CD4-positive, alpha-beta T cell treated with Interleukin-10 for 1 hour (primary cell): ENCODE results near the gene PIP4K2A.
"Not testable (repeated sequence)": the region's sequence is repeated elsewhere in the genome, so short reads cannot be mapped to it uniquely, and the experiment has no call there.

Source experiments
- DNase-seq: peaks from one replicate; pipeline ENCODE4 v3.0.0-alpha.2; 2020

The PIP4K2A gene

GRCh38 chr10:22692119-22692518 is 22.3 kb downstream of the PIP4K2A start:
- not testable (repeated sequence) for DNase-seq

GRCh38 chr10:22690614-22691431 is 23.6 kb downstream of the PIP4K2A start:
- DNase-seq, result no peak

DNA sequence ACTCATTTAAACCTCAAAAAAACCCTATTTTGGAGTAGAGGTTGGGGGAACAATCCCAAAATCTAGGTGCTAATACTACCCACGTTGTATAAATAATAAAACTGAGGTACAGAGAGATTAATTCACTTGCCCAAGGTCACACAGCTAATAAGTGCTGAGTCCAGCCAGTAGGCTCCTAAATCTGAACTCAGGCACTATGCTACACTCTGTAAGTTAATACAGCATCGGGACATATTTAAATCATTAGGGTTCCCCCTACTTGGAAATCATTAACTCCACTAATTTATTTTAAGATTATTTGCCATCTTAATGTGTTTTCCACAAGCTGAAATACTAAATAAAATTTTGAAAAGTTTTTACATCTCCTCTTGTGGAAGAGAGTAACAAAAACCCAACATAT is 24.2 kb downstream of the PIP4K2A start:
- DNase-seq, result no peak

- DNase-seq, result no peak
Measured at GRCh38 chr10:22686347-22686746, 28.0 kb downstream of the PIP4K2A start.

GRCh38 chr10:22685926-22686325 is 28.5 kb downstream of the PIP4K2A start:
- DNase-seq, result no peak

- no peak for DNase-seq
Measured at GRCh38 chr10:22684699-22685098, 29.7 kb downstream of the PIP4K2A start.

DNA sequence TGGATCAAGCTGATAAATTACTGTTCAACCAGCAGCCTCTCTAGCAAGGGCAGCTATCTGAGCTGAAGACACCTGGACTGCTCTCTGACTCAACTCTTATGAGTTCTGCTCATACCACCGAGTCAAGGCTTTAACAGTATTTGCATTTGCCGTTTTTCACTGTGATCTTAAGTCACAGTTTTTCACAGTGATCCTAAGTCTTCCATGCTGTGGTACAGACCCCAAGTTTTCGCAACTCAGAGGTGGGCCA is 31.3 kb downstream of the PIP4K2A start:
- DNase-seq, result no peak

- DNase-seq, result peak; percentile 77
Measured at GRCh38 chr10:22682237-22683139, 31.9 kb downstream of the PIP4K2A start.

DNA sequence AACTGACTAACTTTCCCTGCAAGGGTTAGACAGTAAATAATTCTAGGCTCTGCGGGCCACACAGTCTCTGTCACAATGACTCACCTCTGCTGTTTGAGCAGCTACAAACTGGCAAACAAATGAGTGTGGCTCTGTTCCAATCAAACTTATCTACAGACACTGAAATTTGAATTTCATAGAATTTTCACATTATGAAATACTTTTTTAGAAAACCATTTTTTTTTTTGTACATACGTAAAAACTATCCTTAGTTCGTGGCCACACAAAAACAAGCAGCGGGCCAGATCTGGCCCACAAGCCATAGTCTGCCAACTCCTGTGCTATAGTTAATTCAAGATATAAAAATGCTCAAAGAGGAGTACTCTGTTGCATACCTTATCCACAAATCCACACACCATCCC is 32.6 kb downstream of the PIP4K2A start:
- peak; percentile 66 for DNase-seq

GRCh38 chr10:22681301-22681700 is 33.1 kb downstream of the PIP4K2A start:
- no peak for DNase-seq

GRCh38 chr10:22679608-22680007 is 34.8 kb downstream of the PIP4K2A start:
- DNase-seq, result peak; percentile 52

DNA sequence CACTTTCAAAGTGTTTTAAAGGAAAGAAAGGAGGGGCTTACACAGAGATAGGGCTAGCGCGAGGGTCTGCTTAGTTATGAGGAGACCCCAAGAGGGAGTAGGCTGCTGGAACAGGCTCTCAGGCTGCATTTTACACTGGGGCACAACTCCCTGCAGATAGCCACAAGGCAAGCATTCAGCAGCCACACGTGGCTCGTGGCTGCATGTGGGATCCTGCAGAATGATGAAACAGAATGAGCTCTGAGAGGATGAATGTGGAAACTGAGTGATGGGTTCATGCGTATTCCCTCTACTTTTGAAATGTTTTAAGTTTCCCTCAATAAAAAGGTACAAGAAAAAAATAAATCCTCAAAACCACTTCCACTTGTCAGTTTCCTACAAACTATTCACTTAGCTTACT is 37.0 kb downstream of the PIP4K2A start:
- no peak for DNase-seq

DNA sequence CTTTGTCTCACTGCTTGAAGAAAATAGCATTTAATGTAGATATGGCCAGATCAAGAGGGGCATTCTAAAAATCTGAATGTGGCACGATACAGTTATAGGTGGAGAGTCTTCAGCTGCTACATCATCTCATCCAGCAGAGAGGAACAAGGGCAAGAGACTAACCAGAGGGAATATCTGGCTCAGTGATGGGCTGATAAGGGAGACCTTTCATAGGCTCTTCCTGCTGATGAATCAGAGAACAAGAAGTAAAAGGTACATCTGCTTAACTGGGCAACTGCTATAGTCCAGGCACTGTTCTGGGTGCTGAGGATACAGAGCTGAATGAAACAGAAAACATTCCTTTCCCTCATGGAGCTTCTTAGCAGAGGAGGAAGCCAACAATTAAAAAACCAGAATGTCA is 37.9 kb downstream of the PIP4K2A start:
- no peak for DNase-seq

GRCh38 chr10:22674573-22674930 is 39.8 kb downstream of the PIP4K2A start:
- DNase-seq, result no peak

- DNase-seq, result no peak
Measured at GRCh38 chr10:22673785-22674572, 40.4 kb downstream of the PIP4K2A start.

DNA sequence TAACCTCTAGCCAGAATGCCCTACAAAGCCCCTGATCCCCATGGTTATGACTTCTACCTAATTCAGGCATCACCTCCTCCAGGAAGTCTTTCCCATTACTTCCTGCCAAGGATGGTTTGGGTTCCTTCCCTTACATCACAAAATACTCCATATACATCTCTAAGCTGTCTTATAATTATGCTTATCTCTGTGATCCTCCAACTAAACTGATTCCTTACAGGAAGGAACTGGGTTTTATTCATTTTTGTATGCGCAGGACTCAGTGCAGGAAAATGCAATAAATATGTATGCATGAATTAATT is 41.3 kb downstream of the PIP4K2A start:
- DNase-seq, result no peak

GRCh38 chr10:22672319-22673090 is 41.9 kb downstream of the PIP4K2A start:
- DNase-seq, result no peak

- no peak for DNase-seq
Measured at GRCh38 chr10:22670788-22671187, 43.6 kb downstream of the PIP4K2A start.

GRCh38 chr10:22669163-22669711 is 45.1 kb downstream of the PIP4K2A start:
- DNase-seq, result no peak

DNA sequence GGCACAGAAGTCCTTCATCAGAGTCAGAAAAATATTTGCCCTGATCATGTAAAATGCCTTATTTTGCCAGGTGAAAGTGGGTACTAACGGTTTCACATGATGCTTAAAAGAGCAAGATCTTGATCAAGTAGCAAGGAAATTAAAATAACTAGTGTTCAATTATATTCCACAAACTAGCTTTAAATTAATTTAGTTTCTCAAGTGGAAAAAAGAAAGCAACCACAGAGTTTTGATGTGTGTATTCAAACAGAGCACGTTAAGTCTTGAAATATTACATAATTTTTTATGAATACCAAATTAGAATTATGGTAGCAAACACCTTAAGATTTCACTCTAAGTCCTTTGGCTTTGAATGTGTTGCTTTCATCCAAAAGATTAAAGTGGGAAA is 47.3 kb downstream of the PIP4K2A start:
- DNase-seq, result no peak

GRCh38 chr10:22666287-22667092 is 47.9 kb downstream of the PIP4K2A start:
- peak; percentile 81 for DNase-seq

- no peak for DNase-seq
Measured at GRCh38 chr10:22665329-22665728, 49.0 kb downstream of the PIP4K2A start.
